ENCODE measurements around the gene ZC3H7B. TPM values are rescaled to one million over a fixed set of nuclear protein-coding genes. Genes with fewer than 3 reads are reported as not detected.

ZC3H7B gene
- total RNA-seq, 1 donor from 2014 or later = 54.7 TPM

GRCh38 chr22:41407433-41407832, 106.1 kb downstream of the ZC3H7B start:
- no peak for DNase-seq (ENCODE audit: low spot score)
- H3K4me3 Mint-ChIP-seq (ENCODE audit: unreplicated experiment) = no peak overlapping the region
- peaks cover 19% of the 10 kb centered on the region for H3K4me1 Mint-ChIP-seq (ENCODE audit: low read depth)
- no peak overlapping the region for H3K27ac Mint-ChIP-seq (ENCODE audit: unreplicated experiment)
- H3K27me3 Mint-ChIP-seq (ENCODE audit: low read depth) = no peaks in the 10 kb centered on the region
- no peak for TF ChIP-seq CTCF (IDR thresholded peaks at IDR 0.05)
- no peaks in the 10 kb centered on the region for H3K9me3 Mint-ChIP-seq (ENCODE audit: low read depth)
- no peaks in the 10 kb centered on the region for H3K36me3 Mint-ChIP-seq (ENCODE audit: low read depth)

GRCh38 chr22:41408665-41409064, 107.3 kb downstream of the ZC3H7B start:
- no peak overlapping the region for H3K4me3 Mint-ChIP-seq (ENCODE audit: unreplicated experiment)
- no peak for DNase-seq (ENCODE audit: low spot score)
- H3K36me3 Mint-ChIP-seq (ENCODE audit: low read depth) = no peaks in the 10 kb centered on the region
- peaks cover 18% of the 10 kb centered on the region for H3K4me1 Mint-ChIP-seq (ENCODE audit: low read depth)
- H3K9me3 Mint-ChIP-seq (ENCODE audit: low read depth) = no peaks in the 10 kb centered on the region
- H3K27me3 Mint-ChIP-seq (ENCODE audit: low read depth) = no peaks in the 10 kb centered on the region
- no peak for TF ChIP-seq CTCF (IDR thresholded peaks at IDR 0.05)
- H3K27ac Mint-ChIP-seq (ENCODE audit: unreplicated experiment) = no peak overlapping the region

Small RNA genes lying within 50 kb of the gene (microRNA-seq; reads per million reads assigned to microRNA genes)
- gene MIR6889 (ENCODE audit: borderline number of aligned reads) = not detected

Other genes with a start within 250 kb of the ZC3H7B start
- gene EP300, start 208.9 kb upstream of the ZC3H7B start, total RNA-seq = 53.1 to 58.1 TPM (median 57.8 TPM) in 3 replicates
- 16.6 to 27.1 TPM (median 17.7 TPM) in 3 replicates for gene L3MBTL2, start 96.2 kb upstream of the ZC3H7B start, total RNA-seq
- 0.36 to 1.3 TPM (median 0.39 TPM) in 3 replicates for gene CHADL, start 60.6 kb upstream of the ZC3H7B start, total RNA-seq
- 34.7 to 38.6 TPM (median 35.4 TPM) in 3 replicates for gene RANGAP1, start 15.3 kb upstream of the ZC3H7B start, total RNA-seq
- 3.2 to 5.9 TPM (median 3.6 TPM) in 3 replicates for gene TEF, start 80.4 kb downstream of the ZC3H7B start, total RNA-seq
- 37.7 to 42.0 TPM (median 40.8 TPM) in 3 replicates for gene TOB2, start 145.3 kb downstream of the ZC3H7B start, total RNA-seq
- gene PHF5A, start 167.2 kb downstream of the ZC3H7B start, total RNA-seq = 22.5 to 32.4 TPM (median 26.8 TPM) in 3 replicates
- 60.9 to 85.6 TPM (median 62.4 TPM) in 3 replicates for gene ACO2, start 167.6 kb downstream of the ZC3H7B start, total RNA-seq
- gene POLR3H, start 242.9 kb downstream of the ZC3H7B start, total RNA-seq = 39.6 to 57.3 TPM (median 41.5 TPM) in 3 replicates